H1 (cell line): ENCODE results near the gene MYO9B. TPM values are rescaled to one million over a fixed set of nuclear protein-coding genes. Genes with fewer than 3 reads are reported as not detected.

ENCODE experiments used
- RNF2 ChIP-seq: fragments of 200-900, 300-1000 bp; sonication (generic); IDR thresholded peaks from 2 replicates; pipeline ENCODE4 v1.7.1; 2016; ENCODE audit warnings: borderline replicate concordance, low read depth, mild to moderate bottlenecking, antibody characterized with exemption, low read length; ENCODE audit not compliant: poor library complexity, severe bottlenecking; ENCODE audit errors: missing control alignments
- SP2 ChIP-seq: IDR thresholded peaks from 2 replicates; pipeline ENCODE4 v1.6.1; 2012; ENCODE audit warnings: mild to moderate bottlenecking, low read length, inconsistent platforms
- TAF1 ChIP-seq: IDR thresholded peaks from 2 replicates; pipeline ENCODE4 v1.6.1; 2011; ENCODE audit warnings: mild to moderate bottlenecking, low read depth, low read length
- polyA plus RNA-seq, 7 experiments: library from polyadenylated mRNA; depleted of rRNA in 3 of 7; stranded (reverse) in 5 of 7; unstranded in 2 of 7; fragments of >200 nt in 5 of 7; fragments of 200-250 nt in 2 of 7; gene quantifications; 1 replicate in 5 of 7; 2 replicates in 1 of 7; 4 replicates in 1 of 7; pipeline versions ENCODE4 v1.2.1 to v1.2.3, GENCODE V29; 2011 to 2013; ENCODE audit warnings: missing spikeins in 2 of 7, mixed read lengths in 2 of 7
- total RNA-seq: library from RNA; stranded (reverse); fragmentation: NEBNext Ultra II Directional; extraction: Animal tissue kit (Norgen Biotek cat#: 25700); gene quantifications from 2 replicates; pipeline ENCODE4 v1.2.1, GENCODE V29; 2021
- TF ChIP-seq, protein P1 (sequence below): IDR thresholded peaks from 2 replicates; pipeline ENCODE4 v1.6.1; 2011; ENCODE audit warnings: low read depth, mild to moderate bottlenecking, low read length; ENCODE audit not compliant: insufficient read depth

MYO9B gene
- total and polyA plus RNA-seq, 2 of the 8 experiments (the other 6 are each of a cell fraction or from before 2014, with no cell fraction given), result 27.6 to 77.1 TPM

DNA sequence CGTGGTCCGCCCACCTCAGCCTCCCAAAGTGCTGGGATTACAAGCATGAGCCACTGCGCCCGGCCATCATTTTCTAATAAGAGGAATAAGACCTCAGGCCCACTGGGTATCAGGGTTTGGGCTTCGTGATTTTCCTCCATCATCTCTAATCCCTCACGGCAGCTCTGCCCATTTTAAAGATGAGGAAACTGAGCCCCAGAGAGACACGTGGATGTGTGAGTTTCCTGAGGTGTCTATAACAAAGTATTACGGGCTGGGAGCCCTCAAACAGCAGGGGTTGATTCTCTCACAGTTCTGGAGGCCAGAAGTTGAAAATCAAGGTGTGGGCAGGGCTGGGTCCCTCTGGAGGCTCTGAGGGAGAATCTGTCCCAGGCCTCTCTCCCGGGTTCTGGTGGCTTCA, 33.7 kb downstream of the MYO9B start (continued):
- TF ChIP-seq RNF2, result no peak
- TF ChIP-seq SP2, result no peak
- no peak for TF ChIP-seq TAF1
- TF ChIP-seq, protein P1, sequence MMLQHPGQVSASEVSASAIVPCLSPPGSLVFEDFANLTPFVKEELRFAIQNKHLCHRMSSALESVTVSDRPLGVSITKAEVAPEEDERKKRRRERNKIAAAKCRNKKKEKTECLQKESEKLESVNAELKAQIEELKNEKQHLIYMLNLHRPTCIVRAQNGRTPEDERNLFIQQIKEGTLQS, result no peak
